ENCODE results near the gene MUSK.

Gene MUSK
- long read RNA-seq, donor 1: 0 reads
- long read RNA-seq, donor 2: 0 reads
- long read RNA-seq, donor 3: 0 reads
- long read RNA-seq, donor 4: 0 reads
- long read RNA-seq, donor 5: 0 reads
- long read RNA-seq, donor 6: 0 reads
- long read RNA-seq, donor 7: 0 reads
- long read RNA-seq, donor 8: 0 reads

DNA sequence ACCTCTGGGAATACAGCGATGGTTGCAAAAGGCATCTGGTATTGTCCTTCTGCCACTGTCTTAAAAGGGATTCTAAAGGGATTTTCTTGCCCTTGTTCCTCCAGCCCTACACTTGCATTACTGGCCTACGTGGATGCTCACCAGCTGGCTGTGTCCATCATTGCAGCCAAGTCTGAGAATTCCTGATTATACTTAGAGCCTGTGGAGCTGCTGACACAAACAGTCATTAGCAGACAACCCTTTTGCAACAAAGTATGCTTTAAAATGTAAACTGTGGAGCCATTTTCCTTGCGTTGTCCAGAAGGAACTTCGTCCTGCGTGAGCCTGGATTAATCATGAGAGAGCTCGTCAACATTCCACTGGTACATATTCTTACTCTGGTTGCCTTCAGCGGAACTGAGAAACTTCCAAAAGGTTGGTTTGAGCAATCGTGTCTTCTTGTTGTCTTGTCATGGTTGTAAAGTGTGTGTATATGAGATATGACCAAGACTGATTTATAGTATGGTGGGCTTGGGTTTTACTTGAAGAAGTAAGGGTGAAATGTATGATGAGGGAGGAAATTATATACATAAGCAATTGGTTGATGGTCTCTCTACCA is at the start of gene MUSK:
MUSK (plus strand) TSS at position 222 of the 598 bp plus-strand sequence; CDS start at position 336, 114 bp downstream.
- no peak for DNase-seq

DNA sequence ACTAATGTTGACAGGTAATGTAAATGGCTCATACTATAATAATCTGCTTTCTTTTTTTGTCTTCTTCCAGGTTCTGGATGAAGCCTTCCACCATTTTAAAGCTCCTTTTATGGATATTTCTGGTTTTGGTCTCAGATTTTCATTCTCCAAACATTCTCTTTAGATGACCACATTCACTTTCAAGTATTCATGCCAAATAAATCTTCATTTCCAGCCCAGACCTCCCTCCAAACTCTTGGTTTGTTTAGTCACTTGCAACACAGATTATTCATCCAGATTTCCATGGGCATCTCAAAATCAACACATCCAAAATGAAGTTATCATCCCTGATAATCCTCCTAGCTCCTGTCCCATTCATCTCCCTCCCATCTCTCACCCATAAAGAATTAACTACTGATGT is 48.8 kb upstream of the MUSK start:
- DNase-seq: no peak

DNA sequence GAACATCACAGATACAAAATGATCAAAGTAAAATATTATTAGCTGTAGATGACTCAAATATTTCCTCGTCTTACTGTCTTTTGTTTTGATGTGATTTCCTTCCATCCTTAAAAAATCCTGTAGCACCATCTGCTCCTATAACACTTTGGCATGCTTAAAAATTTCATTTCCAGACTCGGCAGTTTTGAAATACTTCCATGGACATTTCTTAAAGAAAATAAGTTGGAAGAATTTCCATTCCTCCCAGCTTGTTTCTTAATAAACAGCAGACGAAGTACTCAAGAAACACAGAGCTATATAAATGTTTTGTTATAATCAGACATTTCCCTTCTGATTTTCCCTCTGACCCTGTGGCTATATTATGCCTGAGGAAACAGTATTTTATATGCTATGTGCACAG is 47.9 kb upstream of the MUSK start:
- no peak for DNase-seq

DNA sequence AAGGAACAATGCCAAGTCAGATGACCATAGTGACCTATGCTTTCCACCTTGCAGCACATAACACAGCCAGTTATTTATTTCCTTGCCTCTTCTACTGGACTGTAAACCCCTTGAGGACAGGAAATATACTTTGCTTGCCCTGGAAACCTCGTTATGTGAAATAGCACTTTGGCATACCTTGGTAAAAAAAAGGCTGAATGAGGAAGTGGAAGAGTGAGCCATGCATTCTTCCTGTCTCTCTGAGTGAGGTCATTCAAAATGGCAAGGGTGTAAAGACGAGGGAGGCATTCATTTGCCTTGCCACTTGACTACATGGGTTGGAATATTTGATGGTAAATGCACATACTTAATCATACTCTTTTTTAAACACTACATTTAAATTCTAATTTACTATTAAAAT is 46.2 kb upstream of the MUSK start:
- no peak for DNase-seq

DNA sequence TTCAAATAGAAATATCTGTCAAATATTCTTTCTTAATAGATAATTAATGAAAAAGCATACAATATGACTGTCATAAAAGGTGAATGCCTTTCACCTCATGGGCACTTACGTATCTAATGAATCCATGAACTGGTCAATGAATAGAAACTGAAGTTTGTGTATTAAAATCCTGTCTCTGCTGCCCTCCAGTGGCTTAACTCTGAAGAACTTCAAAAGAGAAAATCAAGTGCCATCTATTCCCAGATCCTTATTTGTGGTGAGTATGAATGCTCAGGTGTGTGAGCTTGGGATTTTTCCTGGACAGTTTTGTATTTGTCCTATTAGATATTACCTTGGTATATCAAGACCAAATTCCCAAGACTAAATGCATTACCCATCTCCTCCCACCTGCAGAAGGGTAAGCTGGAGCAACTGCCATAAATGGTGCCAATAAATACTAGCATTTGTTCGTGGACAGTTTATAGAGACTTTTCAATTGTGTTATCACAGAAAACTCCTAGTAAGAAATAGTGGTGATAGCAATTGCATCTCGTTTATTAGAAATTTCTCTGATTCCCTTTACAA is 45.0 kb upstream of the MUSK start:
- no peak for DNase-seq

DNA sequence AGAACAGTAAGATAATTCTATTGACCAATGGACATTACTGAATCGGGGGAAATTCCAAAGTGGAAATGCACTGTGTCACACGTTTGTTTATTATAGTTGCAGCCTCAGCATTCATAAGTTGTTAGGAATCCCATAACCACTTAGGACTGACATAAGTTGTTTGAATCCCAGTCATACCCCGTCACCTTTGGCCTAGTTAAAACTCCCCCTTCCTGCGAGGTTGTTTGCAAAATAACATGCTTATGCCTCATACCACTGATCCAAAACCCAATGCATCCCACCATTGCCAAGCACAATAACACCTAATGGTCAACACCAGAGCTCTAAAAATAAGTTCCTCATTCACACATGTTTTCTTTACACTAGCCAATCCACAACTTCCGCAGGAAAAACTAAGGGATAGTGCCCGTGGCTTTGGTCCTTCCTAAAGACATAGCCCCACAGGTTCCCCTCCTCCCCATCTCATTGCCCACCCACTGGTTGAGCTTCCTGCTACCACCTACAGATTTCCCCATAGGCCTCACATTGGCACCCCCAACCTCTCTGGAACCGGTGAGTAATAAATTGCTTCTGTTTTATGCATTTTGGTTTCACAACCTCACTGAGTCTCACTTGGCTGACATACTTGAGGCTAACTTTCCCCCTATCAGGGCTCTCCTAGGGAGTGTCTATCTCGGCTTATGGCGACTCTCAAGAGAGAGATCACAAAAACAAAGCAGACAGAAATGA is 42.3 kb upstream of the MUSK start:
- DNase-seq: no peak

DNA sequence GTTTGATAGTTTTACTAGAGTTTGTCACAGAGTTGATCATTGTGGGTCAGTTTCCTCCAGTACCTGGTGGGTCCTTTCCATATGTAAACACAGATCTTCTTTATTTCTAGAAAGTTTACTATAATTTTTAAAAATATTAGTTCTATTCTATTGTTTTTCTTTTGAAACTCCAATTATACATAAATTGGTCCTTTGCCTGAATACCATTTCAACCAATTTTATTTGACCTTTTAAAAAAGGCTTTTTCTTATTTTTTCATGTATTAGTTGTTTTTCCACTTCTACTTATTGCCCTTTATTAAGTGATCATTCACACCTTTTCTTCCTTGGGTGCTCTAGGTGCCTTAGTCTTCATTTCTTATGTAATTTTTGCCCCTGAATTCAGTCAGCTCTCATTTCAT is 33.0 kb upstream of the MUSK start:
- no peak for DNase-seq

DNA sequence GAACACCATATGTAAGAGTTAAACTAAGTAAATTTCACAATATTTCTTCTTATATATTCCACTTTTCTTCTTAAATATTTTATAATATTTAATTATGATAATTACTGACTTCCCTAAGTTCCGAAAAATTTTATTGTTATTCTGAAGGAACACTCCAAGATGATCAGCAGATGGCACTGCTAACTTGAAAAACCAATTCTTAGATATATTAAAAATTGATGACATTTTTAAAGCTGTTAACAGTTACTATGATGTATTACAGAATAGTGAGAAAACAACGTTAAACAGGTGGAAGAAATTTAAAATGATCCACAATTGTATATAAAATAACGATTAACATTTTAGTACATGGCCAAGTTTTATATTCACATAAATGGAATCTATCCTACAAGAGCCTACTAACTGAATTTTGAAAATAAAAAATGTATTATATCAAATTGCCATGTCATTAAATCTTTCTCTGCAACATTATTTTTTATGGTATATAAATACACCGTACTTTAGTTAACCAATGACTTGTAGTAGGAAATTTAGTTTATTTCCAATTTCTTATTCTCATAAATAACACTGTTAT is 30.1 kb upstream of the MUSK start:
- no peak for DNase-seq

DNA sequence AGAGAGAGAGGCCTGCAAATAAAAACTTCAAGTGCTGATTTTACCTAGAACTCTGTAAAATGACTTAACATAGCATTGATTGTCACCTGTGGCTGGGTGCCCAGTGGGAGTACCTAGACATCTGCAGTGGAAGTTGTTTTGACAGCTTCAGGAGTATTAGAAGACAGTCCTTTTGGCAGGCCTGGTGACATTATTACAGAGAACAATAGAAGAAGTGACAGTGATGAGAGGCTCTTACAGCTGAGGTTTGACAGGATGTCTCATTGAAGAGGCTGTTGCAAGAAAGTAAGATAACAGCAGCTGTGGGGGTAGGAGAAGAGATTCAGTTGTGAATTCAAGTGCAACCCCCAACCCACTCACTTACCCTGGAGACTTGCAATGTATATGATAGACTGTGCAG is 27.9 kb upstream of the MUSK start:
- DNase-seq: no peak

DNA sequence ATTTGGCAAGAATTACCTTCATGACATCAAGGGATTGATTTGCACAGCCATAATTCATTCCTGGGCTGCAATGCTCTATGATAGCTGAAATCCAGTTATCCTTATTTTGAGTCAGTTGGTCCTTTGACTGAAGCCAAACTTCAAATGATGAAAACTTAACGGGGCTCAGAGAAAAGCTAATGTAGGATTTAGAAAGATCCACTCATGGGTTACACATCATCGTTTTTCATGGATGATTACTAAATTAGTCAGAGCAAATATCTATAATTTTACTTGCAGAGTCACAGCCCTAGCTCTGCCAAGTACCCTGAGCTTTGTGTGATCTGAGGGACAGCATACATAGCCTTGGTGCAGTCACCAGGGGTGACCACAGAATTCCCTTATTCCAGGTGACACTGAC is 27.3 kb upstream of the MUSK start:
- DNase-seq: no peak

DNA sequence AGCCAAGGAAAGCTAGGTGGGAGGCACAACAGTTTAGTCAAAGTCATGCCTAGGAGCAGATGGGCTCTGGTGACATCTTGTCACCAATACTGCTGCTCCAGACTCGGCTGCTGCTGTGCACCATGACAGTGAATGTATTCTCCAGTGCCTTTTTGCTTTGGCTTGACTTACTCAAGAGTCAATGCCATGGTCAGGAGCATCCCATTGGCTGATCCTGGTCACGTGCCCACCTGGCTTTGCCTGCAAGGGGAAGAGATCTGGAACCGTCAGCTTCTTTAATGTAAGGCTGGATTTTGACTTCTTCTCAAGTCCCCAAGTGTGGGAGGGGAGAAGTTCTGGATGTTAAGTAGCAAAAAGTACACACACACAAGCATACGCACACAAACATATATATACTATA is 19.9 kb upstream of the MUSK start:
- no peak for DNase-seq

DNA sequence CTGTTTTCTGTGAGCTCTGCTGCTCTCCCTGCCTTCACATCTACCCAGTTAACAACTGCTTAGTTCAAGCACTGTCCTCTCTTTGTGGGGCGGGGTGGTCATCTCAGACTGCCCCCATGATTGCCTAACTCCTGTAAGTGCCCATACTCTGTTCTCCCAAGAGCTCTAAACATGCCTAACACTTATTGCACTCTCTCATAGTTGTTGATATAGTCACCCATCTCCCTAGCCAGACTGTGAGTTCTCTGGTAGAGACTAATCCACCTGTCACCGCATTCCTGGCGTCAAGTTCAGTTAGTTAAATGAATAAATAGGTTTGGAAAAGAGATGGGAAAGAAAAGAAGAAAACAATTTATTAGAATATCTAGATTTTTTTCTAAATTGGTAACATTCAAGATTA is 18.3 kb upstream of the MUSK start:
- no peak for DNase-seq

DNA sequence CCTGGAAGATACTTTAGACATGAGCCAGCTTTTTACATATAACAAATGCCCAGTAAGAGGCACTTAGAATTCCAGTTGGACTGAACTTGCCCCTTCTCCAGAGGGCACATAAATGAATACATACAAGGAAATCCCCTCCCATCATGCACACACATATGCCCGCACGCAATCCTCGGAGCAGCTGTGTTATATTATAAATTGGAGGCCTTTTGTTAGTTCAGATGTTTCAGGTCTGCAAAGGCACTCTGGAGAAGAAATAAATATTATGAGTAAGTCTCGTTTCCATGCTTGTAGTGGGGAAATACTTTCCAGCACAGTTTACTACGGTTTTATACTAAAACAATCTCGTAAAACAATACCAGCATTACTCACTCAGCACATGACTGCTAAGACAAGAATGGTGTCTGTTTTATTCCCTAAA is 17.6 kb upstream of the MUSK start:
- no peak for DNase-seq

DNA sequence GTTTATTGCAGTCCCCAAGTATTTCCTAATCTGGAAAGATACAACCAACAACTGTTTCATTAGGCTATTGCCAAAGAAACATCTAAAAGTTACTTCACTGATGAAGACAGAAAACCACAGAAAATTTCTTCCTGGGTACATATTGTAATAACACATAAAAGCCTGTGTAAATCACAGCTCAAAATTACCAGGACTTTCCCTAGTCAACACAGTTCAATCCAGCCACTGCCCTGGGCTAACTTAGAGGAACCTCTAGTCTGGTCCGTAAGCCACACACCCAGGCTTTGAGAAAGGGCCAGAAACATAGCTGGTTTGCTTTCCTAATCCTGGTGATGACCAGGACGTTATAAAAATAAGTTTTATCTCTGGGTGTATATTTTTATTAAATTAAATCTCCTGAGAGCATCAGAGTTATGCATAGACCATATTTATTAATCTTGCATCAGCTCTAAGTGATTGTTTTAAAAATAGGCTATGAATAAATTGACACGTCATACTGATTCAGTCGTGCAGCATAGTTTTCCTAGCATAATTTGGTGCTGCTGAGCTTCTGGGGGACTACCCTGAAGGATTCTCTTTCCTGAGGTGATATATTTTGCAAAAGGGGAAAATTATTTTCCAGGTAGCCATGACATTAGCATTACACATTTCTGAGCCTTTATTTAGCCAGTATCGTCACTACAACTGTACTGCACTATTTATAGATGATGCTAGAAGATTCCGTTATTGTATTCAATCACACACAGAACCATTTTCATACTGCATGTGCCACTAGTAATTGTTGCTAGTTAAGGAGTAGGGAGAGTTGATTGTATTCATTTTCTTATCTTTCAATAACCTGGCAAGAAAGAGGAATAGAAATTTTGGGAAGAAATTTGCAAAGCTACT is 12.6 kb upstream of the MUSK start:
- DNase-seq: no peak

DNA sequence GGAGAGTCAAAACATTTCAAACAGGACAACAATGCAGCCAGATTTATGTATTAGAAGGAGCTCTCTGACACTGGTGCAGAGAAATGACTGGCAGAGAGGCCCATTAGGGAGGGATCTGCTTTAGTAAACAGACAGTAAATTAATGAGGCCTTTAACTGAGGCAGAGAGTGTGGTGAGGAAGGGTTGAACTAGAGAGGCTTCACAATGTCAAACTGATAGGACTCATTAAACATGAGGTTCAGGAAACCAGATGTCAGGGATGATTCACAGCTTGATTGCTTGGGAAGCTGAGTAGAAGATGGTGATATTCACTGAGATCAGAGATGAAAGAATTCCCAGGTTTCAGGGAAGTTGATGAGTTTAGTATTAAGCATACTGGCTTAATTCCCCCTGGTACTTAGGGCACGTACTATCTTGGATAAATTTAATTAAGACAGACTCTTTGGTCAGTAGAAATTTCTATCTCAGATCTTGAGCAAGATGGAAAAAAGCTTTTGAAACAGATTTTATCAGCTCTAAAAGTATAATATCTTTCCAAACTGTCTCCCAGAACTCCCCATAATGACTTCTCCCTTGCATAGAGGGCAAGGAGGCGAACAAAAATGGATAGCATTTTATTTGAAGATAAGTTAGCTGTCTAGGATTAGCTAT is 8.6 kb upstream of the MUSK start:
- peak; percentile 20 for DNase-seq

DNA sequence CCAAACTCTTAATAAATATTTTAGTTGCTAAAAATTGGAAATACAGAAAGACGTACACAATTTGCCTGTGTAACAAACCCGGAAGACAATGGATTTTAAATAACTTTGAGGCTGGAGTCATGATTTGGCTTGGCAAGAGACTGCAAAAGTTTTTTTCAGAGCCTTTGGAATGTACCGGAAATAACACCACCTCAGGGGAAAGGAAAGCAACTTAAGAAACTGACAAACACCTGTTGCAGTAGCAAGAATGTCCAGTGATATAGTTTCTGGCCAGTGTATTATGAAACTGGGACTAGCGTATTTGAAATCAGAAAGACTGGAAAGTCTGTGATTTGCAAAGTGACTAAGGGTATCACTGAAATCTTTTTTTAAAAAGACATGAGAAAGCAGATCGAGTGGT is 842 bp downstream of the MUSK start:
- no peak for DNase-seq

DNA sequence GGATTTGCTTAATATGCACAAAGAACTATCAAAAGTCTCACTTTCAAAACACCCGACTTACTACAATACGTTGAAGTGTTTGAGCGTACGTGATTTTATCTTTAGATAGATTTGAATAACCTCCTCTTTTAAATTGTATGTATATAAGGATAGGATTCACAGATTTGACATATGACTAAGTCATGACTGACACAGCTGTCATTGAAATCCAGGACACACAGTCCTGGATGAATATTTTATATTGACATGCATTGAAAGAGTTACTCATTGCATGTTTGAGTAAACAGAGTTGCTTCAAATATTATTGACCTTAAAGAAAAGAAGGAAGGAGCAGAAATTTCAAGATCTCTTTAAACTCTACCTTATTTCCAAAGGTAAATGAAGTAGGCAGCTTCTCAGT is 3.3 kb downstream of the MUSK start:
- no peak for DNase-seq

DNA sequence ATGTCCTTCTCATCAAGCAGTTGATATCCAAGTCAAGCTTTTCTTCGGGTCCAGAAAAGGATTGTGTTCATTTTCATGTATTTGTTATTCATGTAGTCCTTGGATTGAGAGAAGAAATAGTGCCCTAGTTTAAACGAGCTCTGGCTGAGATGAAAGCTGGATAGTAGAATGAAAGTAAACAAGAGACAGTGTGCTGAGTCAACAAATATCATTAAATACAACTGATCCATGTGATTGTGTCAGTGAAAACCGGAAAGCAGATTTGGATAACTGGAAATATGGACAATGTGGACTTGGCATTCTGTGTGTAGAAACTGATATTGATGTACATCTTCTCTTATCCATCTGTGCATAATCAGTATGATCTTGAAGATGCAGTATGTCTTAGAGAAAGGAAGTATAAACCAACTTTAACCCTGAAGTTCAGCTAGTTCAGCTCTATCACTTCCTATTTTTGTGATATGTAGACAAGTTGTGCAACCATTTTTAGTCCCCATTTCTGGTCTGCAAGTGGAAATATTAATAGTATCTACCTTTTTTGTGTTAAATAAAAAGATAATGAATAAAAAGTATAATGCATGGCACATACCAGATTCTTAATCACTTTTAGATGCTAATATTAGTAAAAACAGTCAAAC is 4.4 kb downstream of the MUSK start:
- DNase-seq: no peak

DNA sequence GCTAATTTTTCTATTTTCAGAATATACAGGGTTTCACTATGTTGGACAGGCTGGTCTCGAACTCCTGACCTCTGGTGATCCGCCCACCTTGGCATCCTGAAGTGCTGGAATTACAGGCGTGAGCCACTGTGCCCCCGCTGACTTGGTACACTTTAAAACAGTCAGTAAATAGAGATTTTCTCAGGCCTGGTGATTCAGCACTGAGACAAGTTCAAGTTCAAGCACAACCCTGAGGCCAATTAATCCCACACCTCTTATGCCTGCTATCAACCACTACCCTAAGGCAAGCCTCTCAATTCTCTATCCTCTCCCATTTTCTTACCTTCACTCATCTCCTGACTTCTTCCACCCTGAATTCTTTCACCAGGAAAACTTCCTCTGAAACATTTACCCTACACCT is 18.9 kb downstream of the MUSK start:
- DNase-seq: no peak

DNA sequence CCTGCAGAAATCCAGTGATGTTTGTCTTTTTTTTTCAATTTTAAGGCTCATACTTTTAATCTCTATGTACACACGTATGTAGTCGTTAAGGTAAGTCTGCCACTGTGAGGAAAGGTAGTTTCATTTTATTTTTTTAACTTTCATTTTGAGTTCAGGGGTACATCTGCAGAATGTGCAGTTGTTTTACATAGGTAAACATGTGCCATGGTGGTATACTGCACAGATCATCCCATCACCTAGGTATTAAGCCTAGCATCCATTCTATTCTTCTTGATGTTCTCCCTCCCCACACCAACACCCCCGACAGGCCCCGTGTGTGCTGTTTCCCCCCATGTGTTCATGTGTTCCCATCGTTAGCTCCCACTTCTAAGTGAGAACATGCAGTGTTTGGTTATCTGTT is 19.7 kb downstream of the MUSK start:
- DNase-seq: no peak

DNA sequence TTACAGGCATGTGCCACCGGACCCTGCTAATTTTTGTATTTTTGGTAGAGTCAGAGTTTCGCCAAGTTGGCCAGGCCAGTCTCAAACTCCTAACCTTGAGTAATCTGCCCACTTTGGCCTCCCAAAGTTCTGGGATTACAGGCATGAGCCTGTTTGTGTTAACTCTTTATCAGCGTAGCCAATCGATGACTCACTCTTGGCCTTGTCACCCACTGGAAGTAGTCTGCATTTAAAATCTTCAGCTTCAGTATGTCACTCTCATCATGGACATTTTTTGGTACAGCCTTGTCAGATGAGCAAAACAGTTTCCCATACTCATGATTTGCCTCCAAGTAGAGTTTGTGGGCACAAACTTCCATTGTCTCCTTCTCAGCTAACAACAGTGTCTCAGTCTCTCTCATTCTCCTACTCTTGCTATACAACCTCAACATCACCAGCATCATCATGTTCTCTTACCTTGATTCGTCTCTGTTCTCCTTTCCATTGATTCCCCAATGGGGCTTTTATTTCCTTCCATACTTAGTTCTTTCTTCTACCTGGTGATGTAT is 22.5 kb downstream of the MUSK start:
- DNase-seq: no peak

Data from right kidney (tissue), 9 donors.